GM23338 (cell line): ENCODE measurements around the gene MLLT3. TPM values are rescaled to one million over a fixed set of nuclear protein-coding genes. Genes with fewer than 3 reads are reported as not detected.
A peak's percentile ranks its signal among the peaks of the same experiment; 100 is the strongest.

Source experiments
- ATAC-seq: fragments of 200-7000 bp; cut with Tn5 transposase; 3 replicates; pipeline ENCODE4 v1.9.1; 2020
- DNase-seq: peaks from one replicate; pipeline ENCODE4 v3.0.0-alpha.2; 2015; ENCODE audit warnings: low spot score
- H2AFZ ChIP-seq: fragments of 200-600 bp; sonication (generic); 2 replicates; pipeline ENCODE4 v1.8.0; 2016; ENCODE audit warnings: antibody characterized with exemption, mild to moderate bottlenecking, moderate library complexity
- H3F3A ChIP-seq: fragments of 200-600 bp; sonication (generic); replicated peaks from 2 replicates; pipeline ENCODE4 v1.8.0; 2017; ENCODE audit warnings: antibody characterized with exemption, mixed run types, low read depth
- H3K27ac ChIP-seq: fragments of 200-600 bp; sonication (generic); 2 replicates; pipeline ENCODE4 v1.6.1; 2016; ENCODE audit warnings: low read depth
- H3K27me3 ChIP-seq: fragments of 200-600 bp; sonication (generic); 2 replicates; pipeline ENCODE4 v1.8.0; 2016; ENCODE audit warnings: mild to moderate bottlenecking, mixed run types, moderate library complexity; ENCODE audit not compliant: insufficient read depth
- H3K36me3 ChIP-seq: fragments of 200-600 bp; sonication (generic); 2 replicates; pipeline ENCODE4 v1.8.0; 2016; ENCODE audit warnings: mild to moderate bottlenecking; ENCODE audit not compliant: insufficient read depth
- H3K4me1 ChIP-seq: fragments of 200-600 bp; sonication (generic); 2 replicates; pipeline ENCODE4 v1.8.0; 2016; ENCODE audit warnings: mild to moderate bottlenecking, moderate library complexity; ENCODE audit not compliant: insufficient read depth
- H3K4me2 ChIP-seq: fragments of 200-600 bp; sonication (generic); 2 replicates; pipeline ENCODE4 v1.7.1; 2017; ENCODE audit warnings: mixed run types
- H3K4me3 ChIP-seq: fragments of 200-600 bp; sonication (generic); 2 replicates; pipeline ENCODE4 v1.6.1; 2016; ENCODE audit warnings: mixed run types
- H3K79me2 ChIP-seq: fragments of 200-600 bp; sonication (generic); replicated peaks from 2 replicates; pipeline ENCODE4 v1.8.0; 2017; ENCODE audit warnings: mild to moderate bottlenecking; ENCODE audit not compliant: insufficient read depth
- H3K9me2 ChIP-seq: fragments of 200-600 bp; sonication (generic); 2 replicates; pipeline ENCODE4 v1.8.0; 2017; ENCODE audit not compliant: insufficient read depth
- H4K20me1 ChIP-seq: fragments of 200-600 bp; sonication (generic); replicated peaks from 2 replicates; pipeline ENCODE4 v1.8.0; 2017; ENCODE audit warnings: mild to moderate bottlenecking; ENCODE audit not compliant: insufficient read depth
- H3K27ac Mint-ChIP-seq: 2 replicates; pipeline ENCODE4 v1.8.0; 2020; ENCODE audit warnings: inconsistent platforms, mild to moderate bottlenecking, moderate library complexity, mixed read lengths
- H3K27me3 Mint-ChIP-seq: 3 replicates; pipeline ENCODE4 v1.8.0; 2022; ENCODE audit warnings: low read depth, mild to moderate bottlenecking, moderate library complexity, mixed read lengths, inconsistent platforms; ENCODE audit not compliant: insufficient read depth, poor library complexity
- H3K36me3 Mint-ChIP-seq: 3 replicates; pipeline ENCODE4 v1.8.0; 2021; ENCODE audit warnings: low read depth, mild to moderate bottlenecking, inconsistent platforms, moderate library complexity, mixed read lengths
- H3K4me1 Mint-ChIP-seq: 3 replicates; pipeline ENCODE4 v1.8.0; 2020; ENCODE audit warnings: mild to moderate bottlenecking, inconsistent platforms, mixed read lengths
- H3K4me3 Mint-ChIP-seq: 3 replicates; pipeline ENCODE4 v1.8.0; 2021; ENCODE audit warnings: moderate library complexity, mild to moderate bottlenecking, inconsistent platforms, mixed read lengths
- H3K9me3 Mint-ChIP-seq: 3 replicates; pipeline ENCODE4 v1.8.0; 2020; ENCODE audit warnings: moderate library complexity, mild to moderate bottlenecking, inconsistent platforms, mixed read lengths
- CREB1 ChIP-seq: fragments of 250-450 bp; sonication (Bioruptor Pico); IDR thresholded peaks from 2 replicates; pipeline ENCODE4 v1.5.0; 2020; ENCODE audit warnings: low read depth, mild to moderate bottlenecking, moderate library complexity
- EZH2 ChIP-seq: fragments of 200-600 bp; sonication (generic); IDR thresholded peaks from one replicate; pipeline ENCODE4 v1.8.0; 2017; ENCODE audit warnings: antibody characterized with exemption, mild to moderate bottlenecking, low read depth; ENCODE audit not compliant: unreplicated experiment
- EZH2phosphoT487 ChIP-seq: fragments of 200-600 bp; sonication (generic); IDR thresholded peaks from one replicate; pipeline ENCODE4 v1.8.1; 2018; ENCODE audit warnings: antibody characterized with exemption; ENCODE audit not compliant: unreplicated experiment
- JUNB ChIP-seq: IDR thresholded peaks from one replicate; pipeline ENCODE4 v1.6.1; 2016; ENCODE audit warnings: antibody characterized with exemption; ENCODE audit not compliant: unreplicated experiment
- NANOG ChIP-seq: IDR thresholded peaks from 2 replicates; pipeline ENCODE4 v1.6.1; 2016; ENCODE audit warnings: antibody characterized with exemption, borderline replicate concordance
- POLR2AphosphoS5 ChIP-seq: IDR thresholded peaks from 2 replicates; pipeline ENCODE4 v1.6.1; 2016; ENCODE audit warnings: antibody characterized with exemption, low read depth
- STAT1 ChIP-seq: IDR thresholded peaks from one replicate; pipeline ENCODE4 v1.6.1; 2016; ENCODE audit warnings: antibody characterized with exemption; ENCODE audit not compliant: unreplicated experiment
- ZNF331 ChIP-seq: fragments of 250-450 bp; sonication (Bioruptor Pico); IDR thresholded peaks from 2 replicates; pipeline ENCODE4 v1.5.0; 2020; ENCODE audit warnings: low read depth, mild to moderate bottlenecking, moderate library complexity
- polyA plus RNA-seq: library from polyadenylated mRNA; unstranded; fragments of >200 nt; fragmentation: Nextera tagmentation; extraction: Ambion mirVana; gene quantifications from 2 replicates; pipeline ENCODE4 v1.2.1, GENCODE V29; 2016
- total RNA-seq: library from RNA; depleted of rRNA; stranded (reverse); fragments of >200 nt; shearing (Covaris generic); gene quantifications from 2 replicates; pipeline ENCODE4 v1.2.3, GENCODE V29; 2014
- TF ChIP-seq, protein P1 (sequence below): fragments of 250-450 bp; sonication (Bioruptor Pico); IDR thresholded peaks from 2 replicates; pipeline ENCODE4 v1.5.0; 2020; ENCODE audit warnings: mild to moderate bottlenecking, moderate library complexity
- TF ChIP-seq, protein P2 (sequence below), 2 experiments: fragments of 200-600 bp in 1 of 2; sonication (generic) in 1 of 2; conservative IDR thresholded peaks; 2 replicates each; pipeline versions ENCODE4 v1.5.1 to v1.6.1; 2016 to 2017; ENCODE audit warnings: antibody characterized with exemption in 2 of 2, low read depth in 2 of 2, mild to moderate bottlenecking in 2 of 2, moderate library complexity in 1 of 2

Gene MLLT3
- total and polyA plus RNA-seq, 2 experiments from 2014 or later, result 7.5 to 9.5 TPM

DNA sequence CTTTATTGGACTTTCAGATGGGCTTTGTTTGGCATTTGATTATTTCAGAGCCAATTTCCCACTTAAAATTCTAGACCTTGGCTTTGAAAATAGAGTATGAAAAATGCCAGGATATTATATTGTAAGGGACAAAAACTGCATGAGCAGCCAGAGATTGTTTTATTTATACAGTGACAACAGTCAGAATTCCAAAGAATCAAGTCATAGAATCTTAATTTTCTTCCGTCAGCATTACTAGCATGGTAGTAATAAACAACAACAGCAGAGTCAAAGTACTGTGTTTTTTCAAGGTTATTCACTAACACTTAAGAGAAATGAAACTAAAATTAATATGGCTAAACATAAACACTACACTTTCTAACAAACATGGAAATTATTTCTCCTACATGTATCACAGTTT lies 52.2 kb downstream of the MLLT3 start (continued):
- TF ChIP-seq, protein P1, sequence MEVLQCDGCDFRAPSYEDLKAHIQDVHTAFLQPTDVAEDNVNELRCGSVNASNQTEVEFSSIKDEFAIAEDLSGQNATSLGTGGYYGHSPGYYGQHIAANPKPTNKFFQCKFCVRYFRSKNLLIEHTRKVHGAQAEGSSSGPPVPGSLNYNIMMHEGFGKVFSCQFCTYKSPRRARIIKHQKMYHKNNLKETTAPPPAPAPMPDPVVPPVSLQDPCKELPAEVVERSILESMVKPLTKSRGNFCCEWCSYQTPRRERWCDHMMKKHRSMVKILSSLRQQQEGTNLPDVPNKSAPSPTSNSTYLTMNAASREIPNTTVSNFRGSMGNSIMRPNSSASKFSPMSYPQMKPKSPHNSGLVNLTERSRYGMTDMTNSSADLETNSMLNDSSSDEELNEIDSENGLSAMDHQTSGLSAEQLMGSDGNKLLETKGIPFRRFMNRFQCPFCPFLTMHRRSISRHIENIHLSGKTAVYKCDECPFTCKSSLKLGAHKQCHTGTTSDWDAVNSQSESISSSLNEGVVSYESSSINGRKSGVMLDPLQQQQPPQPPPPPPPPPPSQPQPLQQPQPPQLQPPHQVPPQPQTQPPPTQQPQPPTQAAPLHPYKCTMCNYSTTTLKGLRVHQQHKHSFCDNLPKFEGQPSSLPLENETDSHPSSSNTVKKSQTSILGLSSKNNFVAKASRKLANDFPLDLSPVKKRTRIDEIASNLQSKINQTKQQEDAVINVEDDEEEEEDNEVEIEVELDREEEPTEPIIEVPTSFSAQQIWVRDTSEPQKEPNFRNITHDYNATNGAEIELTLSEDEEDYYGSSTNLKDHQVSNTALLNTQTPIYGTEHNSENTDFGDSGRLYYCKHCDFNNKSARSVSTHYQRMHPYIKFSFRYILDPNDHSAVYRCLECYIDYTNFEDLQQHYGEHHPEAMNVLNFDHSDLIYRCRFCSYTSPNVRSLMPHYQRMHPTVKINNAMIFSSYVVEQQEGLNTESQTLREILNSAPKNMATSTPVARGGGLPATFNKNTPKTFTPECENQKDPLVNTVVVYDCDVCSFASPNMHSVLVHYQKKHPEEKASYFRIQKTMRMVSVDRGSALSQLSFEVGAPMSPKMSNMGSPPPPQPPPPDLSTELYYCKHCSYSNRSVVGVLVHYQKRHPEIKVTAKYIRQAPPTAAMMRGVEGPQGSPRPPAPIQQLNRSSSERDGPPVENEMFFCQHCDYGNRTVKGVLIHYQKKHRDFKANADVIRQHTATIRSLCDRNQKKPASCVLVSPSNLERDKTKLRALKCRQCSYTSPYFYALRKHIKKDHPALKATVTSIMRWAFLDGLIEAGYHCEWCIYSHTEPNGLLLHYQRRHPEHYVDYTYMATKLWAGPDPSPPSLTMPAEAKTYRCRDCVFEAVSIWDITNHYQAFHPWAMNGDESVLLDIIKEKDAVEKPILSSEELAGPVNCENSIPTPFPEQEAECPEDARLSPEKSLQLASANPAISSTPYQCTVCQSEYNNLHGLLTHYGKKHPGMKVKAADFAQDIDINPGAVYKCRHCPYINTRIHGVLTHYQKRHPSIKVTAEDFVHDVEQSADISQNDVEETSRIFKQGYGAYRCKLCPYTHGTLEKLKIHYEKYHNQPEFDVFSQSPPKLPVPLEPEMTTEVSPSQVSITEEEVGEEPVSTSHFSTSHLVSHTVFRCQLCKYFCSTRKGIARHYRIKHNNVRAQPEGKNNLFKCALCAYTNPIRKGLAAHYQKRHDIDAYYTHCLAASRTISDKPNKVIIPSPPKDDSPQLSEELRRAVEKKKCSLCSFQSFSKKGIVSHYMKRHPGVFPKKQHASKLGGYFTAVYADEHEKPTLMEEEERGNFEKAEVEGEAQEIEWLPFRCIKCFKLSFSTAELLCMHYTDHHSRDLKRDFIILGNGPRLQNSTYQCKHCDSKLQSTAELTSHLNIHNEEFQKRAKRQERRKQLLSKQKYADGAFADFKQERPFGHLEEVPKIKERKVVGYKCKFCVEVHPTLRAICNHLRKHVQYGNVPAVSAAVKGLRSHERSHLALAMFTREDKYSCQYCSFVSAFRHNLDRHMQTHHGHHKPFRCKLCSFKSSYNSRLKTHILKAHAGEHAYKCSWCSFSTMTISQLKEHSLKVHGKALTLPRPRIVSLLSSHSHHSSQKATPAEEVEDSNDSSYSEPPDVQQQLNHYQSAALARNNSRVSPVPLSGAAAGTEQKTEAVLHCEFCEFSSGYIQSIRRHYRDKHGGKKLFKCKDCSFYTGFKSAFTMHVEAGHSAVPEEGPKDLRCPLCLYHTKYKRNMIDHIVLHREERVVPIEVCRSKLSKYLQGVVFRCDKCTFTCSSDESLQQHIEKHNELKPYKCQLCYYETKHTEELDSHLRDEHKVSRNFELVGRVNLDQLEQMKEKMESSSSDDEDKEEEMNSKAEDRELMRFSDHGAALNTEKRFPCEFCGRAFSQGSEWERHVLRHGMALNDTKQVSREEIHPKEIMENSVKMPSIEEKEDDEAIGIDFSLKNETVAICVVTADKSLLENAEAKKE, result no peak

DNA sequence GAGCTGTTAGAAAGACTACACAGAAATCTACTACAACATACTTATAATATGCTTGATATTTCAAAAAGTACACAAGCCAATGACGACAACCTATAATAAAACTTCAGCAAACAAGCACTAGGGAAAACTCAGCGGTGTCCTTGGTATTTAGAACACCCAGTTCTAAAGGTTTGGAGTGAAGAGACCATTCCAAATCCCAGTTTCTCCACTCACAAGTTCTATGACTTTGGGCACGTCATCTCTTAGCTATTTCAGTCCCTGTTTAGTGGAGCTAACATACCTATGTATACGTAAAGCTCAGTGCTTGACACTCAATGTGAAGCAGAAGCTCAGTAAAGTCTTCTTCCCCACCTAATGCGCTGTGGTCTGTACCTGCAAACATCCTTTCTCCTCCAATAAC lies 52.8 kb downstream of the MLLT3 start:
- Histone ChIP-seq H3K9me2 (no peaks in the 10 kb centered on the region), H3K27me3 (no peaks in the 10 kb centered on the region), H3K4me3 (no peak overlapping the region), H3K79me2 (no peaks in the 10 kb centered on the region), H2AFZ (no peak overlapping the region), H3K4me1 (no peaks in the 10 kb centered on the region), H3K27ac (no peak overlapping the region), H4K20me1 (no peaks in the 10 kb centered on the region), H3F3A (no peaks in the 10 kb centered on the region), H3K4me2 (no peak overlapping the region), H3K36me3 (no peaks in the 10 kb centered on the region)
- no peaks in the 10 kb centered on the region for H3K27me3 Mint-ChIP-seq
- no peaks in the 10 kb centered on the region for H3K36me3 Mint-ChIP-seq
- H3K4me1 Mint-ChIP-seq, result no peaks in the 10 kb centered on the region
- no peaks in the 10 kb centered on the region for H3K9me3 Mint-ChIP-seq
- no peak for ATAC-seq
- no peak for DNase-seq
- H3K4me3 Mint-ChIP-seq, result no peak overlapping the region
- TF ChIP-seq POLR2AphosphoS5 (no peak), EZH2 (no peak), ZNF331 (no peak), NANOG (no peak), JUNB (no peak), EZH2phosphoT487 (no peak), CREB1 (CRISPR knock-in tag) (no peak), STAT1 (no peak)
- TF ChIP-seq, protein P2, sequence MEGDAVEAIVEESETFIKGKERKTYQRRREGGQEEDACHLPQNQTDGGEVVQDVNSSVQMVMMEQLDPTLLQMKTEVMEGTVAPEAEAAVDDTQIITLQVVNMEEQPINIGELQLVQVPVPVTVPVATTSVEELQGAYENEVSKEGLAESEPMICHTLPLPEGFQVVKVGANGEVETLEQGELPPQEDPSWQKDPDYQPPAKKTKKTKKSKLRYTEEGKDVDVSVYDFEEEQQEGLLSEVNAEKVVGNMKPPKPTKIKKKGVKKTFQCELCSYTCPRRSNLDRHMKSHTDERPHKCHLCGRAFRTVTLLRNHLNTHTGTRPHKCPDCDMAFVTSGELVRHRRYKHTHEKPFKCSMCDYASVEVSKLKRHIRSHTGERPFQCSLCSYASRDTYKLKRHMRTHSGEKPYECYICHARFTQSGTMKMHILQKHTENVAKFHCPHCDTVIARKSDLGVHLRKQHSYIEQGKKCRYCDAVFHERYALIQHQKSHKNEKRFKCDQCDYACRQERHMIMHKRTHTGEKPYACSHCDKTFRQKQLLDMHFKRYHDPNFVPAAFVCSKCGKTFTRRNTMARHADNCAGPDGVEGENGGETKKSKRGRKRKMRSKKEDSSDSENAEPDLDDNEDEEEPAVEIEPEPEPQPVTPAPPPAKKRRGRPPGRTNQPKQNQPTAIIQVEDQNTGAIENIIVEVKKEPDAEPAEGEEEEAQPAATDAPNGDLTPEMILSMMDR (conservative IDR thresholded peaks at IDR 0.05; ENCODE audit: low read depth in 2 of 2), result no peak
- peak overlapping the region; percentile 28; the same call in 1 of the 2 replicates for H3K27ac Mint-ChIP-seq
